GM19468 (cell line): Measurements from ENCODE around the gene LTV1.
"Not testable (repeated sequence)": the region's sequence is repeated elsewhere in the genome, so short reads cannot be mapped to it uniquely, and the experiment has no call there.

ENCODE experiments used
- ATAC-seq: cut with Tn5 transposase; IDR thresholded peaks from one replicate; pipeline ENCODE4 v1.9.1; 2021; ENCODE audit warnings: mild to moderate bottlenecking, moderate library complexity, moderate number of reproducible peaks; ENCODE audit not compliant: unreplicated experiment; ENCODE audit errors: extremely low read depth

Gene LTV1

DNA sequence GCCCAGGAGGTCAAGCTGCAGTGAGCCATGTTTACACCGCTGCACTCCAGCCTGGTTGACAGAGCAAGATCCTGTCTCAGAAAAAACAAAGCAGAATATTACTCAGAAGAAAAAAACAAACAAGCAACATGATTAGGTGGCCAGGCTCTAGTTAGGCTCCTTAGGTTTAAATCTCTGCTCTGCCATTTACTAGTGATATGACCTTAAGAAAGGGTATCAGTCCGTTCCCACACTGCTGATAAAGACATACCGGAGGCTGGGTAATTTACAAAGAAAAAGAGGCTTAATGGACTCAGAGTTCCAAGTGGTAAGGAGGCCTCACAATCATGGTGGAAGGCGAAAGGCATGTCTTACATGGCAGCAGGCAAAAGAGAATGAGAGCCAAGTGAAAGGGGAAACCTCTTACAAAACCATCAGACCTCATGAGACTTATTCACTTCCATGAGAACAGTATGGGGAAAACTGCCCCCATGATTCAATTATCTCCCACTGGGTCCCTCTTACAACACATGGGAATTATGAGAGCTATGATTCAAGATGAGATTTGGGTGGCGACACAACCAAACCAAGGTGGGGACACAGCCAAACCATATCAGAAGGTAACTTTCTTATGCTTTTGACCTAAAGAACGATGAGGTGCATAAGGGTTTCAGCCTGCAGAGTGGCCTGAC is 2.4 kb upstream of the LTV1 start:
- no peak for ATAC-seq

DNA sequence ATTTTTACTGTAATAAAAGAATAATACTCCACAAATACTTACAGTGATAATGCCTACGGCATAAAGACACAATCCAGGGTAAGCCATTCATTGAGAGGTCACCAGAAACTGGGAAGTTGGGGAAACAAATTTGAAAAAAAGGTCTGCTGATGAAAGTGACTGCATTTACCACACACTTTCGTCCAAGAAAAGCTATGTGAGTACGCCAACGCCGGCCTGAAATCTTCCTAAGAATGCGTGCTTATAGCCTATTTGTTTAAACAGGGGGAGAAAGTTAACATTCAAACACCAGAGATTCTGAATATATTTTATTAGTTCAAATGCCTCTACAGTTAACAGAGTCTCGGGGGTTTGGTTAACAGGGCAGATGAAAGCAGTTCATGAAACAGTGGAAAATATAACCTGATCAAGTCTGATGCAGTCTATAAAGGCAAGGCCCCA is 657 bp upstream of the LTV1 start:
- ATAC-seq = peak; percentile 3

DNA sequence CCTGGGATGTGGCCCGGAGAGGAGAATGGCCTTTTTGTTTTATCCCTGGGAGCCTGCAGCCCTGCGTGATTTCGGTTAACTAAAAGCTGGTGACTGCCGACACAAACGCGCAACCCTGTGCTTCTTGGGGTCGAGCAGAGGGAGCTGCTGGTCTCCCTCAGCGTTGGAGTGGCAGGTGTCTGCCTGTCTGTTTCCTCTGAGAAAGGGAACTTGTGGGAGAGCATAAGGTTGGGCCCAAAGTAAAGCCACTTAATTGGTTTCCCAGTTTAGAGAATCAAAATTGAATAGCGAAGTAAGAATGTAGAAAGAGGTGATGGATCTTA is 500 bp downstream of the LTV1 start:
- no peak for ATAC-seq

DNA sequence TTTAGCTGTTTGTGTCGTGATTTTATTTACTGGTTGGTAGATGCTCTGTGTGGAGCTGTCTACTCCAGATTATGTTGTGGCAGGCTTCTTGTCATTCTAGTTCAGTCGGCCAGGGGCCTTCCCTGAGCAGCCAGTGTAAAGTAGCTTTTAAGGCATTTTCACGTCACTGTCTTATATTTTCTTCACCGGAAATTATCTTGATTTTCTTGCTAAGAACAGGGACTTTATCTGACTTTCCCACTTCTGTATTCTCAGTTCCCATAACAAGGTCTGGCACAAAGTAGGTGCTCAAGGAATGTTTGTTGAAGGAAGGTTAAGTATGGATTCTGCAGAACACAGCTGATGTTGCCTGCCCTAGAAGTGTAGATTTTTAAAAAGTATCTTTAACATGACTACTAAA is 868 bp downstream of the LTV1 start:
- ATAC-seq = no peak

DNA sequence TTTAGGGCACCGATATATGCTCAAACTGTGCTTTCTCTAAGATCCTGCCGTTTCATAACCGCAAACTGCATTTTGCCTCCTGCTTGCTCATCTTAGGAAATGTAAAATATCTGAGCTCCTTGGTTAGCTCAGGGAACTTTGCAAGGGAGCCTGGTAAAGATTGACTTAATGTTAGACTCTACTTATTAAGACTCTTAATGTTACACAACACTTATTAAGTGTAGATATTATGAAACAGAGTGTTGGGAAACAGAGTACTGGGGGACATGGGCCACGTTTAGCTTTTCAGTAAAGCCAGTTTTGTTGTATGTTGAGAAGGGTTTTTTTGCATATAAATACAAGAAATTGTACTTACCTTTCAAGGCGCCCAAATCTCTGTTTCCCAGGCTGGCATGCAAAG is 1.9 kb downstream of the LTV1 start:
- ATAC-seq = no peak

DNA sequence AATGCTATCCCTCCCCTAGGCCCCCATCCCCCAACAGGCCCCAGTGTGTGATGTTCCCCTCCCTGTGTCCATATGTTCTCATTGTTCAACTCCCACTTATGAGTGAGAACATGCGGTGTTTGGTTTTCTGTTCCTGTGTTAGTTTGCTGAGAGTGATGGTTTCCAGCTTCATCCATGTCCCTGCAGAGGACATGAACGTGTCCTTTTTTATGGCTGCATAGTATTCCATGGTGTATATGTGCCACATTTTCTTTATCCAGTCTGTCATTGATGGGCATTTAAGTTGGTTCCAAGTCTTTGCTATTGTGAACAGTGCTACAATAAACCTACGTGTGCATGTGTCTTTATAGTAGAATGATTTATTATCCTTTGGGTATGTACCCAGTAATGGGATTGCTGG is 8.6 kb downstream of the LTV1 start:
- ATAC-seq = not testable (repeated sequence)

DNA sequence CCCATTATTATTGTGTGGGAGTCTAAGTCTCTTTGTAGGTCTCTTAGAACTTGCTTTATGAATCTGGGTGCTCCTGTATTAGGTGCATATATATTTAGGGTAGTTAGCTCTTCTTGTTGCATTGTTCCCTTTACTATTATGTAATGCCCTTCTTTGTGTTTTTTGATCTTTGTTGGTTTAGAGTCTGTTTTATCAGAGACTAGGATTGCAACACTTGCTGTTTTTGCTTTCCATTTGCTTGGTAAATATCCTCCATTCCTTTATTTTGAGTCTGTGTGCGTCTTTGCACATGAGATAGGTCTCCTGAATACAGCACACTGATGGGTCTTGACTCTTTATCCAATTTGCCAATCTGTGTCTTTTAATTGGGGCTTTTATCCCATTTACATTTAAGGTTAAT is 11.9 kb downstream of the LTV1 start:
- not testable (repeated sequence) for ATAC-seq

DNA sequence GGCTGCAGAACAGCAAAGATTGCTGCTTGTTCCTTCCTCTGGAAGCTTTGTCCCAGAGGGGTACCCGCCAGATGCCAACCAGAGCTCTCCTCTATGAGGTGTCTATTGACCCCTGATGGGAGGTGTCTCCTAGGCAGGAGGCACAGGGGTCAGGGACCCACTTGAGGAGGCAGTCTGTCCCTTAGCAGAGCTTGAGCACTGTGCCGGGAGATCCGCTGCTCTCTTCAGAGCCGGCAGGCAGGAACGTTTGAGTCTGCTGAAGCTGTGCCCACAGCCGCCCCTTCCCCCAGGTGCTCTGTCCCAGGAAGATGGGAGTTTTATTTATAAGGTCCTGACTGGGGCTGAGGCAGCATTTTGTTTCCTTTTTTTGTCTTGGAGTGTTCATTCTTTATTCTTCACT is 13.6 kb downstream of the LTV1 start:
- ATAC-seq = not testable (repeated sequence)

DNA sequence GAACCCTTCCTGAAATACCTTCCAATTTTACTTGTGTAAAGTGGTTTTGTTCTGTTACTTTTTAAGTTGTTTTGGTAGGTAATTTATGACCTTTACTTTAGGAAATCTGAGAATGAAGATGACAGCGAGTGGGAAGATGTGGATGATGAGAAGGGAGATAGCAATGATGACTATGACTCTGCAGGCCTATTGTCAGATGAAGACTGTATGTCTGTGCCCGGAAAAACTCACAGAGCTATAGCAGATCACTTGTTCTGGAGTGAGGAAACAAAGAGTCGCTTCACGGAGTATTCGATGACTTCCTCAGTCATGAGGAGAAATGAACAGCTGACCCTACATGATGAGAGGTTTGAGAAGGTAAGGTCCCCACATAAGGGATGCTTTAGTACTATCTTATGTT is 14.5 kb downstream of the LTV1 start:
- ATAC-seq = no peak

DNA sequence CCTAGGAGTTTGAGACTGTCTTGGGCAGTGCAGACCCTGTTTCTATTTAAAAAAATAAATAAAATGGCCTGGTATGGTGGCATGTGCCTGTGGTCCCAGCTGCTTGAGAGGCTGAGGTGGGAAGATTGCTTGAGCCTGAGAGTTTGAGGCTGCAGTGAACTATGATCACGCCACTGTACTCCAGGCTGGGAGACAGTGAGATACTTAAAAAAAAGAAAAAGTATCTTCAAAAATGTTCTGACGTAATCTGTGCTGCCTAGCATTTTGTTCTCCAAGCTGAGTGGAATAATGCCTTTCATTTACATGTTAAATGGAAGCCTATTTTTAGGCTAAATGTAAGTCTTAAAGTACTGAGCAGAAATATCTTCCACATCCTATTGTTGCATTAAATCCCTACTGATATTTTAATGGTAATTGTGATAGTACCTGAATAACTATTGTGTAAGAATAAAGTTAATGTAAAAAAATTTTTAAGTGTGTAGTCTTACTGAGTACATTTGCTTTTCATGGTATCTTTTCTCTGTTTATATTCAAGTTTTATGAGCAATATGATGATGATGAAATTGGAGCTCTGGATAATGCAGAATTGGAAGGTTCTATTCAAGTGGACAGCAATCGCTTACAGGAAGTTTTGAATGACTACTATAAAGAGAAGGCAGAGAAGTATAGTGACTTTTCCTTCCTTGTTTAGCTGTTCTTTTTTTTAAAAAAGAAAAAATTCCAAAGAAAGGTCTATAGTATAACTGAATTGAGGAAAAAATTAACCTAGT is 16.9 kb downstream of the LTV1 start:
- no peak for ATAC-seq

DNA sequence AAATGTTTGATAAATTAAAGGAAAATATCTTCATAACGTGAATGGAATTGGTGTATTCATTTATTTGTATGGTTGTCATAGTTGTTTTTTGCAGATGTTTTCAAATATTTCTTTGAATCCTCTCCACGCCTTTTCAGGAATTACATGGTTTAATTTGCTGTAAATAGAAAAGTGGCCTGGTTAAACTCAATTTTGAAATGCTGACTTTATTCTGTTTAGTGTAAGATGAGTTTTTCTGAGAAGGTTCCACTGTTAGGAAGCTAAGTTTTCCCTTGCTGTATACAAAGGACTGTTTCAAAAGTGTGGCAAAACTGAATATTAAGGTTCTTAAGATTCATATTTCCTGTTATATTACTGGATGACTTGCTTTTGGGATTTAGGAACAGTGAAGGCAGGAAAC is 20.6 kb downstream of the LTV1 start:
- ATAC-seq = no peak

DNA sequence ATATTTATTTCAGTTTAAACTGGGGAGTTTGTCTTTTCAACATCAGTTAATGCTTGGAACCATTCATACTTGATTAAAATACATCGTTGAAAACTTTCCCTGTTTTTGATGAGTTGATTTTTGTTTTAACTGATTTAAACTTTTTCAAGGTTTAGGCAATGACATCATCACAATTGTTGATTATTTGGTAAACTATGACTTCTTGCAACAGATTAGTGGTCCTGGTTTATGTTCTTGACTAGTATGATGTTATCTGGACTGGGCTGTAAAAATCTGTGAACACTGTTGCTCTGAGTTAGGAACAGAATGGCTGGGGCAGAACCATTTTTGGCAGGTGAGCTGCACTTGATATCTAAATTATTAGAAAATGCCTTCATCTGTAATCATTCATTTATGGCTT is 21.1 kb downstream of the LTV1 start, which contains the start of gene ZC2HC1B:
Gene ZC2HC1B, plus strand, starts transcription at position 241 of the 400 bp plus-strand sequence. Its CDS starts 66 bp downstream, at position 307.
- ATAC-seq = no peak

DNA sequence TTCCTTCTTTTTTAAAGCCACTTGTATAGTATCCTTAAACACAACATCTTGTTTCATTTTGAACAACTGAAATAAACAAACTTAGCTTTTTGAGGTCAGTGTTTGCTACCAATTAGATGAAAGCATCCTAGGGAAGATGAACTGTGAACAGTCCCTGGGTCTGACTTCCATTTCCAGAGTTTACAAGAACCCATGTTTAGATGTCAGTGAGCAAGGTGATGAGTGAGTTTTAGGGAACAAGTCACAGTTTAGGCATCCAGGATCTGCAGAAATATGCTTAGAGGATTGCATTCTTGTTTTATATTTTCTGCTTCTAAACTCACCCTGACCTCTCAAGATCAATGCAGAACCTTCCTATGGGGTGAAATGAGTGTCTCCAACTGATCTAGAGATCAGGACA is 24.1 kb downstream of the LTV1 start:
- ATAC-seq = no peak

DNA sequence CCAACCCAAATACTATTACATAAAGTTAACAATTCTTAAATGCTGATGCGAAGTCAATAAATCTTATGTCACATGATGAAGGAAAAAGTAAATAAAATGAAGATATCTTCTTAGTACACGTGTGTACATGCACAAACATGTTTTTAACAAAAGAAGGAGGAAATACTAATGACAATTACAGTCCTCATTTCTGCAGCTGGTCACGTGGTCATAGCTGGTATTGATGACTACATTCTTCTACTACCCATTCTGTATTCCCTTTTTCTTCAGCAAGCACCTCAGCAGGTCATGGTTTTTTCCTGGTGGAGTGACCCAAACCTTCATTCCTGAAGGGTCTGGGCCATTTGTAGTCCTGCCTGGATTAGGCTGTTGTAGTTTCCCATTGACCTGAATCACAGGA is 25.7 kb downstream of the LTV1 start:
- not testable (repeated sequence) for ATAC-seq

DNA sequence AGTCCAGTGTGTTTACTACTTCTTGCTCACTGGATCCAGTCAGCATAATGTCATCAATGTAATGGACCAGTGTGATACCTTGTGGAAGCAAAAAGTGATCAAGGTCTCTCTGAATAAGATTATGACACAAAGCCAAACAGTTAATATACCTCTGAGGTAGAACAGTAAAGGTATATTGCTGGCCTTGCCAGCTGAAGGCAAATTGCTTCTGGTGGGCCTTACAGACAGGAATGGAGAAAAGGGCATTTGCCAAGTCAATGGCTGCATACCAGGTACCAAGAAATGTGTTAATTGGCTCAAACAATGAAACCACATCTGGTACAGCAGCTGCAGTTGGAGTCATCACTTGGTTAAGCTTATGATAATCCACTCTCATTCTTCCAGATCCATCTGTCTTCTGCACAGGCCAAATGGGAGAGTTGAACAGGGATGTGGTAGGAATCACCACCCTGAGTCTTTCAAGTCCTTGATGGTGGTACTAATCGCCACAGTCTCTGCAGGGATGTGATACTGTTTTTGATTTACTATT is 28.1 kb downstream of the LTV1 start:
- not testable (repeated sequence) for ATAC-seq

DNA sequence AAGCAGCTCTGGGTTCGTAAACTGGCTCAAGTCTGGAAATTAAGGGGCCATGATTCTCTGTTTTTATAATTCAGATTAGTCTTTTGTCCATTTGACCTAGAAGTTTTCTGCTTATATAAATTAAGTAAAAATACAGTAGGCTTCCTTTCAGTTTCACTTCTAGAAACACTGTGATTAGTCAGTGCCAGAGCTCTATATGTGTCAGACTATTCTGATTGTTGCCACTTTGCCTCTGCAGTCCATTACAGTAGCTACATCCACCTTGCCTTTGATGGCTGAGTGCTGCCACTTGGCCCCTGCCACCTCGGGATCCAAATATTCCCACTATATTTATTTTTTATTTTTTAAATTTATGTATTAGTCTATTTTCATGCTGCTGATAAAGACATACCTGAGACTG is 29.1 kb downstream of the LTV1 start:
- ATAC-seq = peak; percentile 97

DNA sequence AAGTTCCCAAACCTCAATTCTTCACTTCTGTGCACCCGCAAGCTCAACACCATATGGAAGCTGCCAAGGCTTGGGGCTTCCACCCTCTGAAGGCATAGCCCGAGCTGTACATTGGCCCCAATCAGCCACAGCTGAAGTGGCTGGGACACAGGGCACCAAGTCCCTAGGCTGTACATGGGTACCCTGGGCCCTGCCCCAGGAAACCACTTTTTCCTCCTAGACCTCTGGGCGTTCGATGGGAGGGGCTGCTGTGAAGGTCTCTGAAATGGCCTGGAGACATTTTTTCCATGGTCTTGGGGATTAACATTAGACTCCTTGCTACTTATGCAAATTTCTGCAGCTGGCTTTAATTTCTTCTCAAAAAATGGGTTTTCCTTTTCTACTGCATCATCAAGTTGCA is 30.5 kb downstream of the LTV1 start:
- not testable (repeated sequence) for ATAC-seq

DNA sequence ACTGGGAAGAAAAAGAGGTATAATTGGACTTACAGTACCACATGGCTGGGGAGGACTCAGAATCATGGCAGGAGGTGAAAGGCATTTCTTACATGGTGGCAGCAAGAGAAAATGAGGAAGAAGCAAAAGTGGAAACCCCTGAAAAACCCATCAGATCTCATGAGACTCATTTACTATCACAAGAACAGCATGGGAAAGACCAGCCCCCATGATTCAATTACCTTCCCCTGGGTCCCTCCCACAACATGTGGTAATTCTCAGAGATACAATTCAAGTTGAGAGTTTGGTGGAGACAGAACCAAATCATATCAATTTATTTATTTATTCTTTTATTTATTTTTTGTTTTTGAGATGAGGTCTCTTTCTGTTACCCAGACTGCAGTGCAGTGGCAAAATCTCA is 31.4 kb downstream of the LTV1 start:
- ATAC-seq = not testable (repeated sequence)

DNA sequence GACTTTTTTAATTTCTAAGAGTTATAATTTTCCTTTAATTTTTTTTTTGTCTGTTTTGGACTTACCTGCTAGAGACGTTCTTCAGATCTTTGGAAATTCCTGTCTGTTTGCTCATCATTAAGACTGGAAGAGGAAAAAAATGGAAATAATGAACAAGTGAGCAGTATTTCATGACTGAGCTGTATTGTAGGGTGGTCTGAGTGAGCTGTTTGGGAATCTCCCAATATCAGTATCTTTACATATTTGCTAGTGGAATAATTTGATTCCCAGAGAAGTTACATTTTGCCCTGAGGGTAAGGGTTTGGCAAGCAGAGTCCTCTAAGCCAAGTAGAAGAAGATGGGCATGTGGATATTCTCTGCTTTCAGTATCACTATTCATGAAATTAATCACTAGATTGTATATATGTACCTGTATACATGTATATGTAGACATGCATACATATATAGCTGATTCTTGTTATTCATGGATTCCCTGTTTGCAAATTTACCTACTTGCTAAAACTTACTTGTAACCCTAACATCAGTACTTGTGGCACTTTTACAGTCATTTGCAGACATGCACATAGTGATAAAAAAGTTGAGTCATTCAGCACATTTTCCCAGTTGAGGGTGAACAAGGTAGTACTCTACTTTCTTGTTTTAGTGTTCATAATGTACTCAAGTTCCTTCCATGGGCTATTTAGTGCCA is 34.6 kb downstream of the LTV1 start:
- ATAC-seq = no peak

DNA sequence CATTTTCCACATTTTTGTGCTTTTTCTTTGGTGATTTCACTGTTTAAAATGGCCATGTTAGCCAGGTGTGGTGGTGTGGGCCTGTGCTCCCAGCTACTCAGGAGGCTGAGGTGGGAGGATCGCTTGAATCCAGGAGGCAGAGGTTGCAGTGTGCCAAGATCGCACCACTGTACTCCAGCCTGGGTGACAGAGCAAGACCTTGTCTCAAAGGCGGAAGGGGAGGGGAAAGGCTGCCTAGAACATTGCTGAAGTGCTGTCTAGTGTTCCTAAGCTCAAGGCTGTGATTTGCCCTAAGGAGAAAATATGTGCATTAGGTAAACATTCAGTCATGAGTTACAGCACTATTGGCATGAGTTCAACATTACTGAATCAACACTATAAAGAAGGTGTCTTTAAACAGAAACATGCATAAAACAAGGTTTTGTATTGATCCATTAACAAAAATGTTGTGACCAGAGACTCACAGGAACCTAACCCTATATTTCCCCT is 35.2 kb downstream of the LTV1 start:
- no peak for ATAC-seq

DNA sequence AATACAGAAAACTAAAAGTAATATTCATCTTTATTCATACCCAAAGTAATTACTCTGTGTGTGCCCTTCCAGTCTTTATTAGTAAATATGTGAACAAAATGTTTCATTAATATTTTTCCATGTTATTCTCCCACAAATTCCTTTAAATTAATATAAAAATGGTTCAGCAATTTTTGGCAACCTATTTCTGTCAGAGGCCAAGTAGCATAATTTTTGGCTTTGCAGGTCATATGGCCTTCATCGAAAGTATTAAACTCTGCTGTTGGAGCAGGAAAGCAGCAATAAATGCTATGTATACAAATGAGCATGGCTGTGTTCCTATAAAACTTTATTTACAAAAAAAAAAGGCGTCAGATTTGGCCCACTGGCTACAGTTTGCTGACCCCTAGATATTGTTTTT is 37.3 kb downstream of the LTV1 start:
- no peak for ATAC-seq
